ENCODE data around the gene AFG1L.

DNA sequence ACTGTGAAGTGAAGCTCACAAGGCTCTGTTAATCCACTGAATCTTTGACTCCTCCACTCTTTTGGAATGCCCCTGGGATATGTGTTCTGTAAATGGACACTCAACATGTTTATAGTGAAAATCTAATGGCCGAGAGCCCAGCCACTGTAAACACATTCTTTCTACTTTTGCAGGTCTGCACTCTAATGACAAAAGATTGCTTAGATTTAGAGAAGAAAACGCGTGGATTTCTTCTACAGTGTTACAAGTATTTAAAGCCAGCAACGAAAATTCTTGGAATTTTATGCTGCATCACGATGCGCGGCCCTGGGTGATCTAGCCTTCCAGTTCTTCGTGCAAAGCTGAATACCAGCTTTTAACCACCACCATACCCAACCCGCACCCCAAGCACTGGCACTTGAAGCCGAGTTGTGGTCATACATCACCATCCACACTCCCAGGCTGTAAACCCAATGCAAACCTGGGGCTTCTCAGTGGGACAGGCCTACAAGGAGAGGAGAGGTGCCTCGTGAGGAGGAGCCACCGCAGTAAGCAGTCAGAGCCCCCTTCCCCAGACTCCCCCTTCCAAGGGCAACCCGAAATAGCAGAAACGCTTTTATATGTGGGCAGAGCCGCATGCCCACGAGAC lies 262.1 kb downstream of the AFG1L start:
- TF ChIP-seq FOXP2 (optimal IDR thresholded peaks at IDR 0.05; ENCODE audit: borderline replicate concordance, extremely low read depth, extremely low read length, insufficient read depth) (no peak), POLR2AphosphoS5 (IDR thresholded peaks at IDR 0.05; ENCODE audit: low read depth, low read length) (no peak), TAF1 (IDR thresholded peaks at IDR 0.05; ENCODE audit: borderline replicate concordance, insufficient read depth, low read length) (no peak), SIN3A (IDR thresholded peaks at IDR 0.05; ENCODE audit: borderline replicate concordance, insufficient read depth, low read length) (no peak)
- TF ChIP-seq, protein P1, sequence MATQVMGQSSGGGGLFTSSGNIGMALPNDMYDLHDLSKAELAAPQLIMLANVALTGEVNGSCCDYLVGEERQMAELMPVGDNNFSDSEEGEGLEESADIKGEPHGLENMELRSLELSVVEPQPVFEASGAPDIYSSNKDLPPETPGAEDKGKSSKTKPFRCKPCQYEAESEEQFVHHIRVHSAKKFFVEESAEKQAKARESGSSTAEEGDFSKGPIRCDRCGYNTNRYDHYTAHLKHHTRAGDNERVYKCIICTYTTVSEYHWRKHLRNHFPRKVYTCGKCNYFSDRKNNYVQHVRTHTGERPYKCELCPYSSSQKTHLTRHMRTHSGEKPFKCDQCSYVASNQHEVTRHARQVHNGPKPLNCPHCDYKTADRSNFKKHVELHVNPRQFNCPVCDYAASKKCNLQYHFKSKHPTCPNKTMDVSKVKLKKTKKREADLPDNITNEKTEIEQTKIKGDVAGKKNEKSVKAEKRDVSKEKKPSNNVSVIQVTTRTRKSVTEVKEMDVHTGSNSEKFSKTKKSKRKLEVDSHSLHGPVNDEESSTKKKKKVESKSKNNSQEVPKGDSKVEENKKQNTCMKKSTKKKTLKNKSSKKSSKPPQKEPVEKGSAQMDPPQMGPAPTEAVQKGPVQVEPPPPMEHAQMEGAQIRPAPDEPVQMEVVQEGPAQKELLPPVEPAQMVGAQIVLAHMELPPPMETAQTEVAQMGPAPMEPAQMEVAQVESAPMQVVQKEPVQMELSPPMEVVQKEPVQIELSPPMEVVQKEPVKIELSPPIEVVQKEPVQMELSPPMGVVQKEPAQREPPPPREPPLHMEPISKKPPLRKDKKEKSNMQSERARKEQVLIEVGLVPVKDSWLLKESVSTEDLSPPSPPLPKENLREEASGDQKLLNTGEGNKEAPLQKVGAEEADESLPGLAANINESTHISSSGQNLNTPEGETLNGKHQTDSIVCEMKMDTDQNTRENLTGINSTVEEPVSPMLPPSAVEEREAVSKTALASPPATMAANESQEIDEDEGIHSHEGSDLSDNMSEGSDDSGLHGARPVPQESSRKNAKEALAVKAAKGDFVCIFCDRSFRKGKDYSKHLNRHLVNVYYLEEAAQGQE (IDR thresholded peaks at IDR 0.05; ENCODE audit: insufficient read depth in 1 of 2, low read depth in 2 of 2, low read length in 2 of 2): no peak

Data from PFSK-1 (cell line).